DMS 273 (cell line): ENCODE measurements around the gene NCOA7.
"Not testable (repeated sequence)": the region's sequence is repeated elsewhere in the genome, so short reads cannot be mapped to it uniquely, and the experiment has no call there.

Source experiments
- DNase-seq: peaks from one replicate; lab custom pipeline; 2025; ENCODE audit not compliant: unreplicated experiment; lab: John Stamatoyannopoulos, UW

The NCOA7 gene

DNA sequence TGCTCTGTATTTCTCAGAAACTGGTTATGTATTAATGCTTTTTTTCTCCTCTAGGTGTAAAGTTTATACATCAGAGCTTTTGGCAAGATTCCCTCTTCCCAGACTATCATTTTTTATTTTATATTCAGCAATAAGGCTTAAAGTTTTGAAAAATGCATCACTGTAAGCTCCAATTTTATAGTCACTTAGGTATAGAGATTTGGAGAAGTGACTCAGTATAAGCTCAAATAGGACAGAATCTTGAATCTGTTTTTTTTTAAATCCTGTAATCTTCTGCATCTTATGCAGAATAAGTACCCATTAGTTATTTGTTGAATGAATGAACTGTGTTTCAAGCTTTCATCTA lies 1.0 kb downstream of the NCOA7 start:
- DNase-seq = no peak

DNA sequence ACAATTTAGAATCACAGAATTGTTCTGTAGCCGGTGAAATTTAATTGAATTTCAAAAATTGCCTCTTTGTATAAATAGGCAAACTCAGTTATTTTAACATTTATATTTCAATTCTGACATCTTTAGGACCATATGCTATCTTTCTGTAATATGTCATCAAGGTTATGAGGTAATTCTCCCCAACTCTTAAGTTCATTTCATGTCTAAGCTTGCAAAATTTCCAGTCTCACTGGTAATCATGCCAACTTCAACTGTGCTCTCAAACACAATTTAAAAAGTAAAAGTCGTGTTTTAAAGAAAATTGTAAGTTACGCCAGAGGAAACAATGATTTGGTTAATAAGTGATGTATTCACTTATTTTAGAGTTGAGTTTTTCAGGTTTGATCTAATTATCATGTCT lies 1.4 kb downstream of the NCOA7 start:
- no peak for DNase-seq

DNA sequence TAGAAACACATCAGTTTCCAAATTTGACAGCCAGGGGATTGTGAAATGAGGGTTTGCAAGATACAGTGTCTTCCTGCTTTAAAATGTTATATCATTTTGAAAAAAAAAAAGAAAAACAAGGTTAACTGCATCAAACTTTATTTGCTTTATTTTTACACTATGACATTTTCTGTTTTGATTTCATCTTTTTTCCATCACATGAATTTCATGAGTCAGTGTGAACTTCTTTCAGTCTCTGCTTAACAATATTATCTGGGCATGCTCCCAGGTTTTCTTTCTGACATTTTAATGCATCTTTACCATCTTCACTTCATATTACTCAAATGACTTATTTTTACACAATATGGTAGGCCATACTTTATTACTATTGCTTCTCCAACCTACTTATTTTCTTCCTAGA lies 1.9 kb downstream of the NCOA7 start:
- DNase-seq = no peak

DNA sequence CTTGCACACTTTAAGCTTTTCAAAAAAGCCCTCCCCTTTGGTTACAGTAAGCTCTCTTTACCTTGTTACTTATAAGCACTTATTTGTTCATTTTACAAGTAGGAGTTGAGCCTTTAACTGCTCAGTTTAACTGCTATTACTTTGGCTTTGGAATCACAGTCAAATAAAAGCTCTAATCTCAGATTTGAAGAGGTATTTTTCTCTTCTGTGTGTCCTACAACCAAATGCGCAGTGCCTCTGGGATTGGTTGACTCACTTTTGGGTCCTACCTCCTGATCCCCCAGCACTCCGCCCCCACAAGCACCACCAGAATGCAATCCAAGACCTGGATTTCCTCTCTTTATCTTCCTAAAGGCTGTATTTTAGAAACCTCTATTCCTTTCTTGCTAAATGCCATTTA lies 2.5 kb downstream of the NCOA7 start:
- no peak for DNase-seq

DNA sequence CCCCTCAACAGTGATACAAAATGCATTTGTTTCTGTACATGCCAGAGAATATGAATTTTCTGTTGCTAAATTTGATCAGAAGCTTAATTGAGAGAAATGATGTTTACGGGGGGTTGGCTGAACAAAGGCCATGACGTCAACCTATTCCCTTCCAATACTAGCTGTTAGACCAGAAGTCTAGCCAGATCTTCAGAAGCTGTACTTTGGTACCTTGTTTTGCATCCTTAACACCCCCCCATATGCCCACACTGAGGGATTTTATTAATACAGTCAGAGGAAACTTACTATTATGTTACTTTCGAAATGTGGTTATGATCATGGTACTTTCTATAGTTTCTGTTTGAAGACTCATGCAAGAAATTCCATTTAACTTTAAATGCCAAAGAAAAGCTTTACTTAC lies 3.1 kb downstream of the NCOA7 start:
- DNase-seq = no peak

DNA sequence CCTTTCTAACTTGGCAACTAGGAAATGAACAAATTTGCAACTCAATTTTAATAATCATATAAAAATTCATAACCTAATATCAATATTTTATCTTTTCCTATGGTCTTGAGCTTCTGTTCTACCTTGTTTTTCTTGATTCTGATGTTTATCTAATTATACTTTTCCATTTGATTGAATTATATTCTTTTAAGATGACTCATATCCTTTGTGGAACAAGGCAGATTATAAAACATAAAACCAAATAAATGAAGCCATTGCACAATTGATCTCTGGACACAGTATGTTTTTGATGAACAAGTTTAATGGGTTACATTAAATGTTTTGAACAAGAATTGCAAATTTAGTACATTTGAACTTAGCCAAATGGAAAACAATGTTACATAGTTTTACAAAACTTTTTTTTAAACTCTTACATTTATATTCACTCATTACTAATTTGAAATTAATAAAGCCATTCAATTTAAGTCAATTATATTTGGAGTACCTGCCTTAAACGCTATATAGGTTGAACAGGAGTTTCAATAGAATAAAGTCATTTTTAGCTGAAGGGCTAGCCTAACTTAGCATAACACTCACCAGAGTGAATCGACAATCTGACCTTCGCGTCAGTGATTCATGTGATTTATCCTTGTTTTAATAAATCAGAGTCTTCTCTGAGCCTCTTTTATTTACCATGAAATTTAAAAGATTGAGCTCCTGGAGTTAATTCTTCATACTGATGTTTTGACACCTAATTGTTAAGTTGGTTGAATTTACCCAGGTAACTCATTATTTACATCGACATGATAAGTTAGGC lies 3.8 kb downstream of the NCOA7 start:
- DNase-seq = no peak

DNA sequence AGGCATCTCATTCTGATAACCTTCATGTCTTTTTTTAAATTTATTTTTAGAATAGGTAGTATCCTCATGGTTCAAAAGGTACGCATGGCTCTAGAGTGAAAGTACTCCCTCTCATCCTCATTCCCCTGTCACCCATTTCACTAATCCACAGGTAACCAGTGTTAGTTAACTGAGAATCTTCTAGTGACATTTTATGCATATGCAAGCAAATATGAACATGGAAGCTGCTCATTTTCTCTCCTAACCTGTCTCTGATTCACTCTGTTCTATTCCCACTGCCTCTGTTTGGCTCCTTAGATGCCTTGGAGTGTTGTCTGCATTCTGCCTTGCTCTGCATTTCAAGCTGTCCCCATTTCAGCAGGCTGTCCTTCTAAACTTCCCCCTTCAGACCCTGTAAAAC lies 4.5 kb downstream of the NCOA7 start:
- DNase-seq = no peak

DNA sequence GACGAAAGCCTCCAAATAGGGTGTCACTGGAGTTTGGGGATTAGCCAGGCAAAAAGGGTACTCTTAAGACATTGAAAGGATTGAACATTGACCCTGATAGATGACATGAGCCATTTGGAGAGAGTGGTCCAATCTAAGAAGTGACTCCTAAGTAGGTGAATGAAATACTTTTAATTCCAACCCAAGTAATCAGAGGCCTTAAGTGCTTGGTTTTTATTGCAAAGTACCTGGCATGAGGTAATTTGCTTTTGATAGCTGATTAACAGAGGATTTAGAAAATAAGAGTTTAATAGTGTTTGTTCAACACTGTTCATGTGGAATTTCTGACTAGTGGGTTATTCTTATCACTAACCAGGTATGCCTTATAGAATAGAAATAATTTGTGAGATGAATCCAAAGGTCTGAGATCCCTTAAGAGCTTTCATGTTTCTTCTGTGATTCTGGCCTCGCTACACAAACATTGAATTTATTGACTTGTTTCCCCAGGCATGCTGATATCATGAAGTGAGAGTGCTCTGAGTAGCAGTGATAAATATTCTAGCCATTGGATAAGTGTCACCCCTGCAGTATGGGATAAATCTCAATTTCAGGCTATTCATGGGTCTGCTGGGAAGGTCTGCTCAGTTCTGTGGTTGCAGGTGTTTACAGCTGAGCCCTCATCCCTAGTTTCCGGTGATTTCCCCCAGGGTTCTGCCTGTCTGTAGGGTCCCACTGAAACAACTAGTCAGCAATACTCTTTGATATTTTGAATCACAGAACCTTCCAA lies 6.5 kb downstream of the NCOA7 start:
- no peak for DNase-seq

DNA sequence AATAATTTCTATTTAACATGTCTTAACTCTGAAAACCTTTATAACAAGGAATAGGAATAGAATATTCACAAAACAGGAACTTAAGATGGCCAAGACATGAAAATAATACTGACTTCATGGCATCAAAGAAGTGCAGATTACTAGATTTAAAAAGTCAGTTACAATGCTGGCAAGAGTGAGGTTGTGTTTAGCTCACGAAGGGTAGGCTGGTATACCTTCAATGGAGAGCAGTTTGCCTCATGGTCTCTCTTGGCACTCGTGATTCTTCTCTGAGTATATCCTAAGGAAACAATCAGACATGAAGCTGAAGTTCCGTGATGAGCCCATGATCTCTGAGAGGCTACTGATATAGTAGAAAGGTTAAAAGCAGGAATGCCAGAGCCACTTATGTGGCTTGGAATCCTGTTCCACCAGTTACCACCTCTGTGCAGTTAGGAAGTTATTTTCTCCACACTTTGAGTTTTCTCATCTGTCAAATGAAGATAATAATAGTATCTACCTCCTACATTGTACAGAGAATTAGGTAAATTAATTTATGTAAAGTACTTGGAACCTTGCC lies 7.2 kb downstream of the NCOA7 start:
- DNase-seq = no peak

DNA sequence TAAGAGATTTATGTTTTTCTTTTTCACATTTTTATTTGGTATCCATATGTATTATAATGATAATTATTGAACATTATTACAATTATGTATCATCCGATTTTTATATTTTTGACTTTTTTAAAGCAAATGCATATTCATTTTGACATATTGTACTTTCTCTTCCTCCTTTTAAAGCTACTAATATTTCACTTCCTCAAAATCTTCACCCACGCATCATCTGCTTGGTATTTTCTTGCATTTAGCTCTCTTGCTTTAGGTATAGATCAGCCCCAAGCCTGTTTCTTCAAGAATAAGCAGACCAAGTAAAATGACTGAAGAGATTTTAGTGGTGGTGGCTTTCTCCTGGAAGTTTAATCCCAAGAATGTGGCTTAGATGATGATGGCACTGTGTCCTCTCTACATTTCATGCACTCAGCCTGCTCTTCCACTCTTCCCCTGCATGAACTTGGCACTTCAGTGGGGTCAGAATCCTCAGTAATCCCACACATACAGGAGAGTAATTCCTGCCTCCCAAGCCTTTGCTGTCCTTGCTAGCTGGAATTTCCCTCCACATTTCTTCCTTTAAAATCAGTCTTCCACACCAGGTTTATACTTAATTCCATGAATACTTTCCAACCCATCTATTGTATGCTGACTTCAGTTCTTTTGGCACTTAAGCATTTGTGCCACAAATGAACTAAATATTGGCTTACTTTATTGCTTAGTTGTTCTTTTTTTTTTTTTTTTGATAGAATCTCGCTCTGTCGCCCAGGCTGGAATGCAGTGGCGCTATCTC lies 8.2 kb downstream of the NCOA7 start:
- no peak for DNase-seq

DNA sequence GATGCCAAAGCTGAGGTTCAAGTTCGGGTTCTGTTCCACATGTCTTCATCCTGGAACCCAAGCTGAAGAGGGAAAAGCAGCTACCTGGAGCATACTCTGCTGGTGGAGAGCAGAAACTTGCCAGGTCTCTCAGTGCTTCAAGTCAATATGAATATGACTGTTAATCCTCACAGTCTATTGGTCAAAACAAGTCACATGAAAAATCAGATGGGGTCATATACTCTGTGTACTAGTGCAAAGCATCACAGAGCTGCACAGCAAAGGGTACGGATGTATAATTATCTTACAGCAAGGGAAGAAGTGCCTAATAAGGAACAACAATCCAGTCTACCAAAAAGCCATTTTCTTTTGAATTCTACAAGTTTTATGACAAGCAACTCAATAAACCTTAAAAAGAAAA lies 11.6 kb downstream of the NCOA7 start:
- no peak for DNase-seq

DNA sequence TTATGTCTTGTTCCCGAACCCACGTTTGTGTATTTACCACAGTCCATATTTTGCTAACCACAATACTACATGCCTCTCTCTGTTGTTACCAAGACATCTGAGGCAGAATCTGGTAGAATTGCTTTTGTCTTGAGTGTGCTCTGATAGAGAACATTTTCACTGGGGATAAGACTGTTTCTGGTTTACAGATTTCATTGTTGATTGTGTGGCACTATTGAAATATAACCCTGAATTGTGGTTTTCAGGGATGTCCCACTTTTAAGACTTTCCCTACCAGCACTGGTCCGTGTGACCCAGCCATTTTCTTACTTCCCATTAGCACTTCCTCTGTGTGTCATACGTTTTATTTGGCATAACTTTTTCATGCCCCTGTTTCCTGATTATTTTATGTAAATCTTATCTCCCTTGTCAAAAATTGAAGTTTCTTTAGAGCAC lies 12.2 kb downstream of the NCOA7 start:
- DNase-seq = no peak

DNA sequence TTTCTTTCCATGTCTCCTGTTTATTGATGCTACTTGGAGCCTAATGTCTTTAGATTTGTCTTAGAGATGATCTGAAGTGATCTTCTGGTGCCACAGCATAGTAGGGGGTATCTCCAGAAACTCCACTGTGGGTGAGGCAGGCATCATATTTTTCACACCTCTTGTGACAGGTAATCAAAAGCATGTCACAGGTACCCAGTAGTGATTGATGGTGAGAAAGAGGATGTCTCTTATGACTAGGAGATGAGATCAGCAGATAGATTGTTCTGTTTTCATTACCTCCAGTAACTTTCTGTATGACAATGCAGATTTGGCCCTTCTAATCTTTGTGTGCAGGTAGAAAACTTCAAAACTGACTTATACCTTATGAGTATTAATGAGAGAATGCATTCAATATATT lies 13.5 kb downstream of the NCOA7 start:
- no peak for DNase-seq

DNA sequence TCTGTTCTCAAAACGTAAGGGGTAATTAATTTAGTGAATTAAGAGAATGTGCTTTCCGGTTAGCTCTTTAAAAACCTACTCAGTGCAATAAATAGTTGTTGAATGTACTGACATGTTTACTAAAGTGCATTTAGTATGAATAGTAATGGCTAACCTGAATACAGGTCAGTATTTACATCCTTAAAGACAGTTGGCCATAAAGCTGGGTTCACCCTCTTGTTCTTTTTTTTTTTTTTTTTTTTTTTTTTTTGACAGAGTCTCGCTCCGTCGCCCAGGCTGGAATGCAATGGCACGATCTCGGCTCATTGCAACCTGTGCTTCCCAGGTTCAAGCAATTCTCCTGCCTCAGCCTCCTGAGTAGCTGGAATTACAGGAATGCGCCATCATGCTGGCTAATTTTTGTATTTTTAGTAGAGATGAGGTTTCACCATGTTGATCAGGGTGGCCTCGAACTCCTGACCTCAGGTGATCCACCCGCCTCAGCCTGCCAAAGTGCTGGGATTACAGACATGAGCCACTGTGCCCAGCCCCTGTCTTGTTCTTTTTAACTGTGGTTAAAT lies 14.2 kb downstream of the NCOA7 start:
- not testable (repeated sequence) for DNase-seq

DNA sequence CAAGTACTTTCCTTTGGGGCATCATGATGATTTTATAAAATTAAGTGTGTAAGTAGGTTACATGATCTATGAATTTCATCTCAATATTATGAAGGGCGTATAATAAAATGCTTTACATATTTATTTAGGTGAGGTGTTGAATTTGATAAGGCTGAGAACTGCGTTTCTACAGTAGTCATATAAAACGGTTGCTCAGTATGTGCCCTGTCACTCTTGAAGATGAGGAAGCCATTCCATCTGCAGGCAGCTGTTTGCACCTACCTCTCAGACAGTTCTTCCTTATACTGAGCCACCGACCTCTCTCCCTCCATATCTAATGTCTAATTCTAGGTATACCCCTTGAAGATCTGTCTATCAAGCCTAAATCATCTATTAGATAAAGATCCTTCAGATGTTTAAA lies 16.1 kb downstream of the NCOA7 start:
- DNase-seq = no peak

DNA sequence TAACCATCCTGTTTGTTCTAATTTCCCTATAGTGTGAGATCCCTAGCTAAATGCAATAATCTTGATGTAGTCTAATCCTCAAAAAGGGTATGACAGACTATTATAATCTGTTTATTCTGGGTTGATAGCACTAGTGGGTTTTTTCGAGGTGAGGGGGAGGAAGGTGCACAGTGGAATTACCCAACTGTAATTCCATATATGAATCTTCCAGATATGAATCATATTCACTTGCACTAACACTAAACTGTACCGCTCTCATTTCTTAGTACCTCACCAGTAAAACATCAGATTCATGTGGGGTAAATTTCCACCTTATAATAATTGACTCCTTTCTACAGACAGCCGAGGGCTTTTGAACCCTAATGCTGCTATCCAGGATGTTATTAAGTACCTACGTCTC lies 16.5 kb downstream of the NCOA7 start:
- DNase-seq = no peak

DNA sequence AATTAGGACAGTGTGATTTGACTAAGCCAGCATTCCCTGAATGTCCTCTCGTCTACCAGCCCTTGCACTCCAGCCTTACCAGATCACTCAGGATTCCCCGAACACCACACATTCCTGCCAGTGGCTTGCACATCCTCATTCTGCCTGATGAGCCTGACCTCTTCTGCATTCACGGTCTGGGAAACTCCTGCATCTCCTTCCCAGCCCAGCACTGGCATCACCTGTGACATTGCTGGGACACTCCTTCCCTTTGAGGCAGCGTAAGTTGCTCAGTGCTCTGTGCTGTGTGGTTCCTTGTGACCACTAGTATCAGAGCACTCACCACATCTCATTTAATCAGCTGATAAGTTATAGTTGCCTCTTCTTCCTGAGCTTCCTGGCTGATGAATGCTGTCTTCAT lies 17.3 kb downstream of the NCOA7 start:
- no peak for DNase-seq

DNA sequence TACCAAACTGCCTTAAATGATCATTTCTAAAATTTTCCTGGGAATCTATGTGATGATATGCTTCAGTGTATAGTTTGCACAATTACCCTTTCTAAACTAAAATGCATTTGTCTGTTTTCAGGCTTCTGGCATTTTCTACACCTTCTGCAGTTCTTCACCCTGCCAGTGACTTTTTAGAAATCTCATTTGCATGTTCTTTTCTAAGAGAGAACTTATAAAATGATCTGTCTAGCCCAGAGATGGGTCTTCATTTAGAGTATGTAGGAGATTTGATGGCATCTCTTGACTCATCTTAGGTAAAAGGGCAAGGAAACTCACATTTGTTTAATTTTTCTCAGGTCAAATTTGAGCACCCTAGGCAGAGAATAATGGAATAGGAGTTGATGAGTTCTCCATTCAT lies 17.8 kb downstream of the NCOA7 start:
- no peak for DNase-seq

DNA sequence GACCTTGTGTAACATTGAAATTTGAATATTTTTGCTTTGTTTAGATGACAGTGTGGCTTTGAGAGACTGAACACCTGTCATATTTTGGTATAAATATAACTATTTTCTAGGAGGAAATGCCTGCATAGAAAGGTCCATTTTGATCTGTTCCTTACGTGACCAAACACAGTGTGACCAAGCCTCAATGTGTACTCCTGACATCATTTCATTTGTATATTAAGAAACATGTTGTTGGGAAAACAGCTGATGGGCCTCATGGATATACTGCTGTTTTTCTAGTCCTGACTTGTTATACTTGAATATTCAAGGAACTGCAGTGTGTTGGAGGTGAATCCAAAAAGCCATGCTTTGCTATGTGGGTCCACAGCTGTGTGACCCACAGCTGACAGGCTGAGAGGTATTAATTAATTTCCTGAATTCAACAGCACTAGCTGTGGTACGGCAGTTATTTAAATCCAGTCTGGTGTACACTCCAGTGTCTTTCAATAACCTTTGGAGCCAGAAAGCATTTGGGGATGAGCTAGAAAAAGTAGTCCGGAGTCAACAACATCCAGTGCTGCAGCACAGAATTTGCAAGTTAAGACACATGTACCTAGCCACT lies 18.9 kb downstream of the NCOA7 start:
- peak; percentile 64 for DNase-seq

DNA sequence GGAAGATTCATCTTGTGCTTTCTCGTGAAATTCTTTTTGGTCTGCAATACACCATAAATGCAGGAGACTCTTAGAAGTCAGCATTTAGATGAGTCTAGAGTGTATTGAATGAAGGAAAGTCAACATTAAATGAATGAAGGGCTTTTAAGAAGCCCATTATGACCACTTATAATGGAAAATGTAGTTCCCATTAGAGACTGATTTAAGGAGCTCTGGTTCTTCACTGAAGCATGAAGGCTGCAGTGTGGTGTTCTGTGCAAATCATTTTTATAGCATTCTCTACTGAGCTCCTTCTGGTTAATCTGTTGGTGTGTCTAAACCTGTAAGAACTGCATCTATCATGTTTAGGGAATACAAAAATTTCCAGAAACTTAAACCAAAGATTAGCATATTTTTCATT lies 19.7 kb downstream of the NCOA7 start:
- peak; percentile 28 for DNase-seq

DNA sequence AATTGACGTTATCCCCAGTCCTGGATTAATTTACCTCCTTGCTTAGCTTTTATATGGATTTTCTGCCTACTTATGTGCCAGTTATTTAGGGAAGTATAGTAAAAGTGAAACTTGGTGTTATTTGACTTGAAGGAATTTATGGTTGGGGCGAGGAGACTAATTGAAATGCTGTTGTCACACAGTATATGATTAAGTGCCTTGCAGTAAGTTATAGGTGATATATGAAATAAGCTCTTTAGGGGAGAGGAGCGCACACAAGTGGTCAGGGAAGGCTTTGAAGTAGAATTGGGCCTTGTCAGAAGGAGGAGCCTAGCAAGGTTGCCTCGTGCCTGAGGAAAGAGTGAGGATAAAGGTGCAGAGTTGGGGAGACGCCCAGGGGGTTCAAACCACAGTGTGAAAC lies 20.5 kb downstream of the NCOA7 start:
- no peak for DNase-seq
